Measurements from ENCODE around the gene GPBP1. TPM values are rescaled to one million over a fixed set of nuclear protein-coding genes. Genes with fewer than 3 reads are reported as not detected.

GPBP1 gene
- total RNA-seq, 1 experiment from 2014 or later, result 100 TPM

GRCh38 chr5:57311921-57312735 is 138.3 kb downstream of the GPBP1 start (continued):
- no peak for TF ChIP-seq FOXP4 (CRISPR knock-in tag; IDR thresholded peaks at IDR 0.05)
- no peak for TF ChIP-seq NFE2L1 (CRISPR knock-in tag; IDR thresholded peaks at IDR 0.05)
- TF ChIP-seq GABPB1 (CRISPR knock-in tag; IDR thresholded peaks at IDR 0.05), result no peak
- no peak for TF ChIP-seq ESRRA (CRISPR knock-in tag; IDR thresholded peaks at IDR 0.05; ENCODE audit: borderline replicate concordance)
- no peak for TF ChIP-seq ATF6 (CRISPR knock-in tag; IDR thresholded peaks at IDR 0.05)
- no peak for TF ChIP-seq SOX15 (CRISPR knock-in tag; IDR thresholded peaks at IDR 0.05)
- TF ChIP-seq SMAD3 (CRISPR knock-in tag; IDR thresholded peaks at IDR 0.05; ENCODE audit: borderline replicate concordance), result no peak
- TF ChIP-seq MXD4 (CRISPR knock-in tag; IDR thresholded peaks at IDR 0.05; ENCODE audit: borderline replicate concordance), result no peak

- POLR2A ChIA-PET, result no interaction called here
- CTCF ChIA-PET, result no interaction called here
Observed at GRCh38 chr5:57313716-57314115, 139.9 kb downstream of the GPBP1 start.

More at GRCh38 chr5:57313716-57314115, 139.9 kb downstream of the GPBP1 start:
- ATAC-seq, result no peak
- Mint-ChIP-seq H3K27ac (no peak overlapping the region), H3K36me3 (peaks cover 13% of the 10 kb centered on the region), H3K4me1 (peaks cover 13% of the 10 kb centered on the region), H3K9me3 (peaks cover 18% of the 10 kb centered on the region), H3K27me3 (ENCODE audit: low read depth) (no peaks in the 10 kb centered on the region; the same call in 1 of the 2 replicates), H3K4me3 (no peak overlapping the region)
- no peak for TF ChIP-seq CTCF (IDR thresholded peaks at IDR 0.05)
- no peak for TF ChIP-seq ZNF671 (CRISPR knock-in tag; IDR thresholded peaks at IDR 0.05)
- no peak for DNase-seq (ENCODE audit: low spot score)

Other genes with a start within 250 kb of the GPBP1 start
- 27.5 to 27.8 TPM (median 27.8 TPM) in 3 replicates for gene MIER3, start 221.9 kb upstream of the GPBP1 start, total RNA-seq (2021)